ENCODE measurements around the gene OPCML.

DNA sequence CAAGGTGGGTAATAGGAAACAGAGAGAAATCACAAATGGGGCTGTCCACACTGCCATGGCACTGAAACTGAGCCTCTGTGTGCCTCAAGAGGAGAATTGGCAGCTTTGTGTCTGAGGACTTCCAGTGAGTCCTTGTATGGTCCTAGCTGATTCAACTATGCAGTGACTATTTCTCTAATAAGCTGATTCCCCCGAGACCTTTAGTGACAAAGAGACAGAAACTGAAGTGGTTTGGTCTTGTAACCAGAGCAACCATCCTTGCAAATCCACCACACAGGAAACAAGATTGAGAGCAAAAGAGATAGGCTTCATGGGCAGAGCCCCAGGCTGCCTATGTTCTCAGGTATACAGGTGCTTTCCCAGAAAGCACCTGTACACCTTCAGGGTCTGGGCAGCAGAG is 1123.4 kb downstream of the OPCML start:
- TF ChIP-seq, protein P1, sequence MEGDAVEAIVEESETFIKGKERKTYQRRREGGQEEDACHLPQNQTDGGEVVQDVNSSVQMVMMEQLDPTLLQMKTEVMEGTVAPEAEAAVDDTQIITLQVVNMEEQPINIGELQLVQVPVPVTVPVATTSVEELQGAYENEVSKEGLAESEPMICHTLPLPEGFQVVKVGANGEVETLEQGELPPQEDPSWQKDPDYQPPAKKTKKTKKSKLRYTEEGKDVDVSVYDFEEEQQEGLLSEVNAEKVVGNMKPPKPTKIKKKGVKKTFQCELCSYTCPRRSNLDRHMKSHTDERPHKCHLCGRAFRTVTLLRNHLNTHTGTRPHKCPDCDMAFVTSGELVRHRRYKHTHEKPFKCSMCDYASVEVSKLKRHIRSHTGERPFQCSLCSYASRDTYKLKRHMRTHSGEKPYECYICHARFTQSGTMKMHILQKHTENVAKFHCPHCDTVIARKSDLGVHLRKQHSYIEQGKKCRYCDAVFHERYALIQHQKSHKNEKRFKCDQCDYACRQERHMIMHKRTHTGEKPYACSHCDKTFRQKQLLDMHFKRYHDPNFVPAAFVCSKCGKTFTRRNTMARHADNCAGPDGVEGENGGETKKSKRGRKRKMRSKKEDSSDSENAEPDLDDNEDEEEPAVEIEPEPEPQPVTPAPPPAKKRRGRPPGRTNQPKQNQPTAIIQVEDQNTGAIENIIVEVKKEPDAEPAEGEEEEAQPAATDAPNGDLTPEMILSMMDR (conservative IDR thresholded peaks at IDR 0.05; ENCODE audit: low read depth, low read length) = no peak
- no peak for TF ChIP-seq EZH2 (IDR thresholded peaks at IDR 0.05; ENCODE audit: borderline replicate concordance, low read depth, low read length, poor library complexity, severe bottlenecking)

All from A673 (cell line).